ENCODE measurements around the gene HSF4. TPM values are rescaled to one million over a fixed set of nuclear protein-coding genes. Genes with fewer than 3 reads are reported as not detected.

The HSF4 gene
- total RNA-seq, 1 donor from 2014 or later = 29.7 TPM

- DNase-seq (ENCODE audit: low spot score) = no peak
These were observed 855 bp downstream of the HSF4 start for GRCh38 chr16:67165121-67166078.

- no peak for DNase-seq (ENCODE audit: low spot score)
These were observed 1.6 kb downstream of the HSF4 start for GRCh38 chr16:67166110-67166547.

GRCh38 chr16:67166598-67167168, 2.1 kb downstream of the HSF4 start:
- DNase-seq (ENCODE audit: low spot score) = no peak

- no peak for DNase-seq (ENCODE audit: low spot score)
These were observed 3.0 kb downstream of the HSF4 start for GRCh38 chr16:67167588-67167987.

GRCh38 chr16:67169011-67169451, 4.5 kb downstream of the HSF4 start:
- DNase-seq (ENCODE audit: low spot score) = no peak

- no peak for DNase-seq (ENCODE audit: low spot score)
These were observed 5.2 kb downstream of the HSF4 start for GRCh38 chr16:67169642-67170167.

- no peak for DNase-seq (ENCODE audit: low spot score)
These were observed 5.8 kb downstream of the HSF4 start, which contains the start of gene NOL3 for GRCh38 chr16:67170168-67170948. NOL3 (plus strand) TSS chr16:67170538.

GRCh38 chr16:67170949-67171649, 6.6 kb downstream of the HSF4 start:
- no peak for DNase-seq (ENCODE audit: low spot score)

- no peak for DNase-seq (ENCODE audit: low spot score)
These were observed 8.8 kb downstream of the HSF4 start for GRCh38 chr16:67173323-67173722.

- DNase-seq (ENCODE audit: low spot score) = peak; percentile 96
These were observed 9.5 kb downstream of the HSF4 start for GRCh38 chr16:67173808-67174705.

GRCh38 chr16:67174706-67175231, 10.2 kb downstream of the HSF4 start:
- DNase-seq (ENCODE audit: low spot score) = no peak

- no peak for DNase-seq (ENCODE audit: low spot score)
These were observed 12.1 kb downstream of the HSF4 start for GRCh38 chr16:67176662-67177061.

GRCh38 chr16:67177743-67178699, 13.5 kb downstream of the HSF4 start:
- DNase-seq (ENCODE audit: low spot score) = no peak

GRCh38 chr16:67179421-67180080, 15.0 kb downstream of the HSF4 start:
- no peak for DNase-seq (ENCODE audit: low spot score)

GRCh38 chr16:67180166-67180565, 15.6 kb downstream of the HSF4 start:
- no peak for DNase-seq (ENCODE audit: low spot score)

- no peak for DNase-seq (ENCODE audit: low spot score)
These were observed 16.8 kb downstream of the HSF4 start for GRCh38 chr16:67181346-67181745.

GRCh38 chr16:67182288-67182687, 17.7 kb downstream of the HSF4 start:
- DNase-seq (ENCODE audit: low spot score) = no peak

GRCh38 chr16:67183284-67183626, 18.7 kb downstream of the HSF4 start:
- no peak for DNase-seq (ENCODE audit: low spot score)

Measured in mesenteric fat pad (tissue), 1 donor.